Activated T-cell treated with anti-CD3 and anti-CD28 coated beads, Interleukin-2, amount 50 U/mL, for 72 hours (primary cell): Measurements from ENCODE around the gene VARS1. TPM values are rescaled to one million over a fixed set of nuclear protein-coding genes. Genes with fewer than 3 reads are reported as not detected.

ENCODE experiments used
- ATAC-seq, 2 donors: fragments of 150-1000 bp; cut with Tn5 transposase; replicated peaks in 1 of 2; 2 replicates each; pipeline ENCODE4 v1.10.0; 2021; ENCODE audit warnings: moderate library complexity in 2 of 2, mild to moderate bottlenecking in 1 of 2
- DNase-seq, 2 donors: peaks; one replicate each; pipeline ENCODE4 v3.0.0; 2021 to 2022; ENCODE audit warnings: mixed read lengths in 1 of 2
- H3K27ac Mint-ChIP-seq: one replicate; pipeline ENCODE4 v1.8.0; 2022; ENCODE audit warnings: mild to moderate bottlenecking, moderate library complexity, mixed read lengths
- H3K27me3 Mint-ChIP-seq: one replicate; pipeline ENCODE4 v1.8.0; 2022; ENCODE audit warnings: low read depth, mixed read lengths
- H3K36me3 Mint-ChIP-seq, 2 donors: one replicate each; pipeline ENCODE4 v1.8.0; 2022; ENCODE audit warnings: mixed read lengths in 2 of 2, mild to moderate bottlenecking in 1 of 2; ENCODE audit not compliant: insufficient read depth in 2 of 2
- H3K4me1 Mint-ChIP-seq: one replicate; pipeline ENCODE4 v1.8.0; 2022; ENCODE audit warnings: low read depth, mixed read lengths
- H3K4me3 Mint-ChIP-seq, 2 donors: one replicate each; pipeline ENCODE4 v1.8.0; 2022; ENCODE audit warnings: mild to moderate bottlenecking in 2 of 2, mixed read lengths in 2 of 2, moderate library complexity in 2 of 2
- H3K9me3 Mint-ChIP-seq, 2 donors: one replicate each; pipeline ENCODE4 v1.8.0; 2022; ENCODE audit warnings: mixed read lengths in 2 of 2
- total RNA-seq, 2 donors: library from RNA; stranded (reverse); gene quantifications; one replicate each; pipeline ENCODE4 v1.2.3, GENCODE V29; 2022

VARS1 gene
- total RNA-seq, 2 donors from 2014 or later, result 91.3 to 101 TPM

DNA sequence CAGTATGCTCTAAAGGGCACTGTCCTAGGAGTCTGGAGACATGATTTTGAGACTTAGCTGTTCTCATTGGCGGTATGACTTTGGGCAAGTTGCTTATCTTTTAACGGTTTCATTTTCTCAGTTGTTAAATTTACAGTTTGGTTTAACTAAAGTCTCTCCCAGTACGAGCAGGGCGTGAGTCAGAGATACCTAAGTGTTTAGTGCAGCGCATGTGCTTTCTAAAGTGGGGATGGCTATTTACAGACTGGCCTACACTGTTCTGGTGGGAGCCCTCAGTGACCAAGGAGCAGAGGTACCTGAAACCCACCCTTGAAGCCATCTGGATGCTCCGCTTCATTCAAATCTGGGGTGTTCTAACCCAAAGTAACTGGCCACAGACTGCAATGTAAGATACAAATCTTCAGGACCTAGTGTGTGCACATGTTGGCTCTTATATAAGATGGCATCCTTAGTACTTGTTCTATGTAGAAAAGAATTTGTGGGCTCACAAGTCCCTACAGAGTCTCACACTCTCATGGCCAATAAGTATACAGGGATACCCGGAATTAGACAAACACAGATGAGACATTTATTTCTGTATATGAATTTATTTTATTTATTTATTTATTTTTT lies 45.0 kb downstream of the VARS1 start:
- no peaks in the 10 kb centered on the region for H3K9me3 Mint-ChIP-seq
- peaks cover 6 to 15% of the 10 kb centered on the region in 2 donors for H3K36me3 Mint-ChIP-seq
- no peaks in the 10 kb centered on the region for H3K27me3 Mint-ChIP-seq
- no peak overlapping the region for H3K27ac Mint-ChIP-seq
- DNase-seq (no peak), ATAC-seq (no peak)
- no peaks in the 10 kb centered on the region for H3K4me1 Mint-ChIP-seq
- H3K4me3 Mint-ChIP-seq, result no peak overlapping the region

GRCh38 chr6:31749301-31750036 lies 46.1 kb downstream of the VARS1 start:
- DNase-seq (no peak), ATAC-seq (no peak)
- Mint-ChIP-seq H3K4me1 (peaks cover 5% of the 10 kb centered on the region), H3K4me3 (no peak overlapping the region), H3K27ac (no peak overlapping the region), H3K27me3 (no peaks in the 10 kb centered on the region), H3K36me3 (peaks cover 9 to 19% of the 10 kb centered on the region in 2 donors), H3K9me3 (no peaks in the 10 kb centered on the region)

Other genes starting within 250 kb of the VARS1 start
- 1 to 10 TPM; 4.1 to 5.6 TPM for gene ATP6V1G2, start 249.1 kb downstream of the VARS1 start, total RNA-seq
- gene NFKBIL1, start 248.1 kb downstream of the VARS1 start, total RNA-seq, result 10 to 100 TPM; 28.0 to 36.6 TPM
- 100 to 1,000 TPM in 1 of 2 donors, 10 to 100 TPM in 1; 77.2 to 110 TPM for gene LTA, start 223.5 kb downstream of the VARS1 start, total RNA-seq
- 10 to 100 TPM; 30.7 to 57.8 TPM for gene TNF, start 220.2 kb downstream of the VARS1 start, total RNA-seq
- gene LTB, start 213.3 kb downstream of the VARS1 start, total RNA-seq, result 10 to 100 TPM; 43.4 to 61.8 TPM
- 10 to 100 TPM; 24.6 to 27.0 TPM for gene LST1, start 209.5 kb downstream of the VARS1 start, total RNA-seq
- gene NCR3, start 202.7 kb downstream of the VARS1 start, total RNA-seq, result 10 to 100 TPM; 15.0 to 24.7 TPM
- 10 to 100 TPM; 68.7 to 98.1 TPM for gene AIF1, start 180.5 kb downstream of the VARS1 start, total RNA-seq
- gene PRRC2A, start 175.0 kb downstream of the VARS1 start, total RNA-seq, result 100 to 1,000 TPM; 260 to 285 TPM
- 100 to 1,000 TPM; 265 to 272 TPM for gene BAG6, start 143.1 kb downstream of the VARS1 start, total RNA-seq
- gene APOM, start 139.9 kb downstream of the VARS1 start, total RNA-seq, result 1 to 10 TPM; 5.0 to 6.0 TPM
- gene C6orf47, start 135.0 kb downstream of the VARS1 start, total RNA-seq, result 10 to 100 TPM; 21.1 to 22.5 TPM
- gene GPANK1, start 130.8 kb downstream of the VARS1 start, total RNA-seq, result 10 to 100 TPM; 30.3 to 37.7 TPM
- gene CSNK2B, start 129.7 kb downstream of the VARS1 start, total RNA-seq, result 100 to 1,000 TPM; 208 to 209 TPM
- 10 to 100 TPM; 21.3 to 26.9 TPM for gene LY6G5B, start 125.8 kb downstream of the VARS1 start, total RNA-seq
- gene LY6G5C, start 114.7 kb downstream of the VARS1 start, total RNA-seq, result 1 to 10 TPM; 2.3 to 6.9 TPM
- 10 to 100 TPM; 48.9 TPM for gene ABHD16A, start 92.4 kb downstream of the VARS1 start, total RNA-seq
- not detected for gene LY6G6F, start 88.9 kb downstream of the VARS1 start, total RNA-seq
- gene LY6G6D, start 80.4 kb downstream of the VARS1 start, total RNA-seq, result not detected
- under 1 TPM; 0.25 to 0.67 TPM for gene LY6G6C, start 74.0 kb downstream of the VARS1 start, total RNA-seq
- under 1 TPM in 1 of 2 donors, not detected in 1; 0.10 TPM for gene MPIG6B, start 72.4 kb downstream of the VARS1 start, total RNA-seq
- gene DDAH2, start 66.5 kb downstream of the VARS1 start, total RNA-seq, result 10 to 100 TPM; 19.0 to 19.6 TPM
- gene CLIC1, start 59.2 kb downstream of the VARS1 start, total RNA-seq, result 100 to 1,000 TPM; 253 to 318 TPM
- gene MSH5, start 55.7 kb downstream of the VARS1 start, total RNA-seq, result 10 to 100 TPM; 84.9 to 98.4 TPM
- 10 to 100 TPM; 15.7 to 18.0 TPM for gene SAPCD1, start 33.1 kb downstream of the VARS1 start, total RNA-seq
- 1 to 10 TPM; 3.3 to 3.4 TPM for gene VWA7, start 18.4 kb downstream of the VARS1 start, total RNA-seq
- gene LSM2, start 11.2 kb upstream of the VARS1 start, total RNA-seq, result 100 to 1,000 TPM; 122 to 123 TPM
- gene HSPA1L, start 19.5 kb upstream of the VARS1 start, total RNA-seq, result 1 to 10 TPM; 2.9 to 3.1 TPM
- gene HSPA1A, start 19.8 kb upstream of the VARS1 start, total RNA-seq, result 10 to 100 TPM; 16.5 to 37.6 TPM
- 10 to 100 TPM; 31.6 to 44.9 TPM for gene HSPA1B, start 32.0 kb upstream of the VARS1 start, total RNA-seq
- gene NEU1, start 67.1 kb upstream of the VARS1 start, total RNA-seq, result 10 to 100 TPM; 24.0 to 27.1 TPM
- gene SLC44A4, start 83.2 kb upstream of the VARS1 start, total RNA-seq, result under 1 TPM; 0.22 to 0.23 TPM
- 10 to 100 TPM; 49.2 to 64.7 TPM for gene EHMT2, start 101.9 kb upstream of the VARS1 start, total RNA-seq
- gene ZBTB12, start 106.3 kb upstream of the VARS1 start, total RNA-seq, result 1 to 10 TPM in 1 of 2 donors, under 1 TPM in 1; 0.88 to 1.9 TPM
- gene C2, start 132.0 kb upstream of the VARS1 start, total RNA-seq, result 1 to 10 TPM; 3.4 to 5.1 TPM
- 1 to 10 TPM; 1.1 to 3.5 TPM for gene CFB, start 150.3 kb upstream of the VARS1 start, total RNA-seq
- 10 to 100 TPM; 65.0 to 71.5 TPM for gene NELFE, start 163.2 kb upstream of the VARS1 start, total RNA-seq
- gene SKIC2, start 163.4 kb upstream of the VARS1 start, total RNA-seq, result 10 to 100 TPM; 75.7 to 79.7 TPM
- gene DXO, start 176.4 kb upstream of the VARS1 start, total RNA-seq, result 10 to 100 TPM; 23.3 to 34.7 TPM
- 1 to 10 TPM; 6.9 to 7.6 TPM for gene C4A, start 186.3 kb upstream of the VARS1 start, total RNA-seq
- gene C4B, start 219.0 kb upstream of the VARS1 start, total RNA-seq, result 1 to 10 TPM; 4.9 to 6.4 TPM
- gene CYP21A2, start 242.7 kb upstream of the VARS1 start, total RNA-seq, result 1 to 10 TPM; 1.1 to 1.3 TPM